ENCODE data around the gene PRMT9.

PRMT9 gene

GRCh38 chr4:147707892-147708672, 24.1 kb upstream of the PRMT9 start:
- CTCF ChIA-PET = interaction anchor here (0.6 to 5.7 kb wide), 18 partner anchors 11 to 165 kb away, joined by 3 to 45 read pairs (median 3); no protein-coding TSS in a partner anchor
- POLR2A ChIA-PET = interaction anchor here (0.6 kb wide), 1 partner anchor 24 kb away, joined by 4 read pairs; the partner anchor contains the start of gene PRMT9
- no peak overlapping the region for H3K27ac ChIP-seq (ENCODE audit: extremely low read depth, low read depth, low read length)
- no peaks in the 10 kb centered on the region for H3K36me3 ChIP-seq (ENCODE audit: control insufficient read depth in 2 of 2, insufficient read depth in 1 of 2, low read length in 2 of 2)
- H3K9me3 ChIP-seq (ENCODE audit: control insufficient read depth, insufficient read depth, low read depth, low read length) = no peaks in the 10 kb centered on the region
- no peak for TF ChIP-seq ZNF510 (tag by site-specific recombination; IDR thresholded peaks at IDR 0.05; ENCODE audit: insufficient replicate concordance)
- TF ChIP-seq CTCF (tag by site-specific recombination; IDR thresholded peaks at IDR 0.05) = 0 out of 2 replicates have a peak, but pooled peaks have one; percentile 8
- no peak for TF ChIP-seq BCL11B (tag by site-specific recombination; IDR thresholded peaks at IDR 0.05; ENCODE audit: low read depth)
- no peak for TF ChIP-seq SCRT1 (tag by site-specific recombination; IDR thresholded peaks at IDR 0.05; ENCODE audit: borderline replicate concordance)
- TF ChIP-seq ZNF214 (tag by site-specific recombination; IDR thresholded peaks at IDR 0.05; ENCODE audit: borderline replicate concordance) = no peak
- no peak for TF ChIP-seq ZNF354C (tag by site-specific recombination; IDR thresholded peaks at IDR 0.05; ENCODE audit: borderline replicate concordance, low read depth)
- TF ChIP-seq ZEB2 (tag by site-specific recombination; IDR thresholded peaks at IDR 0.05) = no peak
- TF ChIP-seq ZNF175 (tag by site-specific recombination; IDR thresholded peaks at IDR 0.05) = no peak
- TF ChIP-seq HOXD13 (CRISPR knock-in tag; IDR thresholded peaks at IDR 0.05; ENCODE audit: borderline replicate concordance) = no peak
- no peak for TF ChIP-seq ZNF433 (tag by site-specific recombination; IDR thresholded peaks at IDR 0.05; ENCODE audit: low read depth)
- TF ChIP-seq ZNF621 (tag by site-specific recombination; IDR thresholded peaks at IDR 0.05) = no peak
- TF ChIP-seq ZBTB8A (tag by site-specific recombination; IDR thresholded peaks at IDR 0.05) = no peak
- TF ChIP-seq ZNF76 (tag by site-specific recombination; IDR thresholded peaks at IDR 0.05; ENCODE audit: borderline replicate concordance, low read depth) = no peak
- no peak for TF ChIP-seq ZNF23 (tag by site-specific recombination; IDR thresholded peaks at IDR 0.05; ENCODE audit: borderline replicate concordance)
- TF ChIP-seq, protein P1, sequence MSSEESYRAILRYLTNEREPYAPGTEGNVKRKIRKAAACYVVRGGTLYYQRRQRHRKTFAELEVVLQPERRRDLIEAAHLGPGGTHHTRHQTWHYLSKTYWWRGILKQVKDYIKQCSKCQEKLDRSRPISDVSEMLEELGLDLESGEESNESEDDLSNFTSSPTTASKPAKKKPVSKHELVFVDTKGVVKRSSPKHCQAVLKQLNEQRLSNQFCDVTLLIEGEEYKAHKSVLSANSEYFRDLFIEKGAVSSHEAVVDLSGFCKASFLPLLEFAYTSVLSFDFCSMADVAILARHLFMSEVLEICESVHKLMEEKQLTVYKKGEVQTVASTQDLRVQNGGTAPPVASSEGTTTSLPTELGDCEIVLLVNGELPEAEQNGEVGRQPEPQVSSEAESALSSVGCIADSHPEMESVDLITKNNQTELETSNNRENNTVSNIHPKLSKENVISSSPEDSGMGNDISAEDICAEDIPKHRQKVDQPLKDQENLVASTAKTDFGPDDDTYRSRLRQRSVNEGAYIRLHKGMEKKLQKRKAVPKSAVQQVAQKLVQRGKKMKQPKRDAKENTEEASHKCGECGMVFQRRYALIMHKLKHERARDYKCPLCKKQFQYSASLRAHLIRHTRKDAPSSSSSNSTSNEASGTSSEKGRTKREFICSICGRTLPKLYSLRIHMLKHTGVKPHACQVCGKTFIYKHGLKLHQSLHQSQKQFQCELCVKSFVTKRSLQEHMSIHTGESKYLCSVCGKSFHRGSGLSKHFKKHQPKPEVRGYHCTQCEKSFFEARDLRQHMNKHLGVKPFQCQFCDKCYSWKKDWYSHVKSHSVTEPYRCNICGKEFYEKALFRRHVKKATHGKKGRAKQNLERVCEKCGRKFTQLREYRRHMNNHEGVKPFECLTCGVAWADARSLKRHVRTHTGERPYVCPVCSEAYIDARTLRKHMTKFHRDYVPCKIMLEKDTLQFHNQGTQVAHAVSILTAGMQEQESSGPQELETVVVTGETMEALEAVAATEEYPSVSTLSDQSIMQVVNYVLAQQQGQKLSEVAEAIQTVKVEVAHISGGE (tag by site-specific recombination; conservative IDR thresholded peaks at IDR 0.05; ENCODE audit: low read depth) = no peak
- TF ChIP-seq ZNF660 (tag by site-specific recombination; IDR thresholded peaks at IDR 0.05) = peak; percentile 96
- no peak for TF ChIP-seq ZNF184 (tag by site-specific recombination; IDR thresholded peaks at IDR 0.05)
- no peak for TF ChIP-seq ZNF610 (tag by site-specific recombination; IDR thresholded peaks at IDR 0.05; ENCODE audit: borderline replicate concordance)
- TF ChIP-seq RBAK (tag by site-specific recombination; IDR thresholded peaks at IDR 0.05) = no peak
- TF ChIP-seq SP2 (tag by site-specific recombination; IDR thresholded peaks at IDR 0.05) = no peak
- TF ChIP-seq ZNF654 (tag by site-specific recombination; IDR thresholded peaks at IDR 0.05; ENCODE audit: low read depth) = peak; percentile 64
- TF ChIP-seq, protein P2, sequence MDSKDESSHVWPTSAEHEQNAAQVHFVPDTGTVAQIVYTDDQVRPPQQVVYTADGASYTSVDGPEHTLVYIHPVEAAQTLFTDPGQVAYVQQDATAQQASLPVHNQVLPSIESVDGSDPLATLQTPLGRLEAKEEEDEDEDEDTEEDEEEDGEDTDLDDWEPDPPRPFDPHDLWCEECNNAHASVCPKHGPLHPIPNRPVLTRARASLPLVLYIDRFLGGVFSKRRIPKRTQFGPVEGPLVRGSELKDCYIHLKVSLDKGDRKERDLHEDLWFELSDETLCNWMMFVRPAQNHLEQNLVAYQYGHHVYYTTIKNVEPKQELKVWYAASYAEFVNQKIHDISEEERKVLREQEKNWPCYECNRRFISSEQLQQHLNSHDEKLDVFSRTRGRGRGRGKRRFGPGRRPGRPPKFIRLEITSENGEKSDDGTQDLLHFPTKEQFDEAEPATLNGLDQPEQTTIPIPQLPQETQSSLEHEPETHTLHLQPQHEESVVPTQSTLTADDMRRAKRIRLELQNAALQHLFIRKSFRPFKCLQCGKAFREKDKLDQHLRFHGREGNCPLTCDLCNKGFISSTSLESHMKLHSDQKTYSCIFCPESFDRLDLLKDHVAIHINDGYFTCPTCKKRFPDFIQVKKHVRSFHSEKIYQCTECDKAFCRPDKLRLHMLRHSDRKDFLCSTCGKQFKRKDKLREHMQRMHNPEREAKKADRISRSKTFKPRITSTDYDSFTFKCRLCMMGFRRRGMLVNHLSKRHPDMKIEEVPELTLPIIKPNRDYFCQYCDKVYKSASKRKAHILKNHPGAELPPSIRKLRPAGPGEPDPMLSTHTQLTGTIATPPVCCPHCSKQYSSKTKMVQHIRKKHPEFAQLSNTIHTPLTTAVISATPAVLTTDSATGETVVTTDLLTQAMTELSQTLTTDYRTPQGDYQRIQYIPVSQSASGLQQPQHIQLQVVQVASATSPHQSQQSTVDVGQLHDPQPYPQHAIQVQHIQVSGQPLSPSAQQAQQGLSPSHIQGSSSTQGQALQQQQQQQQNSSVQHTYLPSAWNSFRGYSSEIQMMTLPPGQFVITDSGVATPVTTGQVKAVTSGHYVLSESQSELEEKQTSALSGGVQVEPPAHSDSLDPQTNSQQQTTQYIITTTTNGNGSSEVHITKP (tag by site-specific recombination; IDR thresholded peaks at IDR 0.05) = no peak
- TF ChIP-seq ZNF830 (tag by site-specific recombination; IDR thresholded peaks at IDR 0.05; ENCODE audit: low read depth) = no peak
- H3K4me1 ChIP-seq (ENCODE audit: control insufficient read depth, insufficient read depth, low read length) = no peaks in the 10 kb centered on the region
- no peak overlapping the region for H3K4me3 ChIP-seq (ENCODE audit: low read depth, low read length)
